Calu3 (cell line): ENCODE data around the gene SPDEF. TPM values are rescaled to one million over a fixed set of nuclear protein-coding genes. Genes with fewer than 3 reads are reported as not detected.

Experiments used
- BruUV-seq: library from RNA; stranded (reverse); fragments of 400-500 nt; replicated peaks from 2 replicates; lab custom pipeline; 2021; lab: Mats Ljungman, UMichigan
- CTCF ChIA-PET: fragments of 300-600 bp; sonication (Branson Sonifier 250); formaldehyde crosslinking; loops from one replicate; lab custom pipeline; 2022; ENCODE audit warnings: antibody characterized with exemption; lab: Charles Lee
- DNase-seq: peaks from one replicate; pipeline ENCODE4 v3.0.0; 2022
- H3K27ac Mint-ChIP-seq: one replicate; pipeline ENCODE4 v1.8.0; 2022; ENCODE audit warnings: mixed read lengths; ENCODE audit not compliant: unreplicated experiment
- H3K27me3 Mint-ChIP-seq: one replicate; pipeline ENCODE4 v1.8.0; 2022; ENCODE audit warnings: mixed read lengths; ENCODE audit not compliant: unreplicated experiment
- H3K36me3 Mint-ChIP-seq: one replicate; pipeline ENCODE4 v1.8.0; 2022; ENCODE audit warnings: mild to moderate bottlenecking, moderate library complexity, mixed read lengths; ENCODE audit not compliant: insufficient read depth, unreplicated experiment
- H3K4me1 Mint-ChIP-seq: one replicate; pipeline ENCODE4 v1.8.0; 2022; ENCODE audit warnings: mild to moderate bottlenecking, low read depth, mixed read lengths; ENCODE audit not compliant: unreplicated experiment
- H3K4me3 Mint-ChIP-seq: one replicate; pipeline ENCODE4 v1.8.0; 2022; ENCODE audit warnings: mild to moderate bottlenecking, low read depth, moderate library complexity, mixed read lengths; ENCODE audit not compliant: unreplicated experiment
- H3K9me3 Mint-ChIP-seq: one replicate; pipeline ENCODE4 v1.8.0; 2022; ENCODE audit warnings: low read depth, mixed read lengths; ENCODE audit not compliant: unreplicated experiment
- CTCF ChIP-seq: fragments of 200-600 bp; IDR thresholded peaks from one replicate; pipeline ENCODE4 v1.8.0; 2022; ENCODE audit warnings: antibody characterized with exemption; ENCODE audit not compliant: unreplicated experiment
- intact Hi-C: fragments of 100-400 bp; cut with micrococcal nuclease; formaldehyde crosslinking; loops from one replicate; pipeline ENCODE4 v1.10.0; 2022; ENCODE audit not compliant: unreplicated experiment
- total RNA-seq: library from RNA; stranded (reverse); gene quantifications from 2 replicates; pipeline ENCODE4 v1.2.3, GENCODE V29; 2022

Gene SPDEF
- total RNA-seq, 1 experiment from 2014 or later: 7.9 TPM

DNA sequence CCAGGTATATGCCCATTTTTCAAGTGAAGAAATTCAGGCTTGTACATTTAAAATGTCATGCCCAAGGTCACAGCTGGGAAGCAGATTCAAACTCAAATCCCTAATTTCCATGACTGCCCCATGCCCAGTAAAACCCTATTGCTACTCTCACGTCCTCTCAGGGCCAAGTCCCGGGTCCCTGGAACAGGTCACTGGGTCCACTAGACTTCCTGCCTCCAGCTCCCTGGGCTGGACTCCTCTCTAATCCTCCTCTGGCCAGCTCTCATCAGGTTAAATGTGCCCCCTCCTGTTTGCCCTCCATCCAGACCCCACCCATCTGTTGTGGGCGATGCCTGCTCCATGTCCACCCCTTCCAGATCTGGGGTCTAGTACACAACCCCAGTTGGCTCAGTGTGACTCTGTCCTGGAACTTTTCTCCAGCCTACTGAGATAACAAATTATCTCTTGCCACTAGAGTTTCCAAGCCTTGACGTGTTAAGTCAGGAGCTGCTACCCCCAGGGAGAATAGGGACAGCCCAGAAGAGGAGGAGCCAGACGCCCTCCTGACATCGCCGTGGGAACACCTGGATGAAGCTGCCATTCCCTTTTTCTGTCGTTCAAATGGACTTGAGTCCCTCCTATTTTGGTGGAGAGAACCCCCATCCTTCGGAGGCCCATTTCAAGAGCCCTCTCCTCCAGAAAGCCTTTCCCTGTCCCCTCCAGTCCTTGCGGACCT, 3.7 kb upstream of the SPDEF start:
- peaks cover 6% of the 10 kb centered on the region for H3K36me3 Mint-ChIP-seq
- H3K4me3 Mint-ChIP-seq: no peak overlapping the region
- BruUV-seq: no TSS peak
- intact Hi-C loops: no loop called here
- H3K27ac Mint-ChIP-seq: no peak overlapping the region
- TF ChIP-seq CTCF: no peak
- H3K27me3 Mint-ChIP-seq: no peaks in the 10 kb centered on the region
- no peaks in the 10 kb centered on the region for H3K9me3 Mint-ChIP-seq
- CTCF ChIA-PET: interaction anchor here (0.8 to 2.3 kb wide), 6 partner anchors 11 to 100 kb away, joined by 3 to 8 read pairs (median 4); no protein-coding TSS in a partner anchor
- H3K4me1 Mint-ChIP-seq: peaks cover 41% of the 10 kb centered on the region
- no peak for DNase-seq

DNA sequence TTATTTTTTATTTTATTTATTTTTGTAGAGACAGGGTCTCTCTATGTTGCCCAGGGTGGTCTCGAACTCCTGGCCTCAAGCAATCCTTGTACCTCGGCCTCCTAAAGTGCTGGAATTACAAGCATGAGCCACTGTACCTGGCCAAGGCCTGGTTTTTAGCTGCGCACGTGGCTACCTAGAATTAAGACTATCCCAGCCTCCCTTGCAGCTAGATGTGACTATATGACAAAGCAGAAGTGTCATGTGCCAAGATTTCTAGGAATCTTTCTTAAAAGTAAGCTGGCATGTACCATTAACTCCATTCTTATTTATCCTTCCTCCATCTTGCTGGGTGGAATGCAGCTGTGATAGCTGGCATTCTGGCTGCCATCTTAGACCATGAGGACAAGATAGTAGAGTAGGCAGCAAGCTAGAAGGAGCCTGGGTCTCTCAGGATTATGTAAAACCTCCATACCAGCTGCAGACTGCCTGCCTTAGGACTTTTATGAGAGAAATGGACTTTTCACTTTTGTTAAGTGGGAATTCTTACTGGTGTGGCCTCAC, 2.1 kb upstream of the SPDEF start:
- CTCF ChIA-PET: interaction anchor here (0.6 to 2.3 kb wide), 3 partner anchors 11 to 188 kb away, joined by 3 to 8 read pairs (median 4); no protein-coding TSS in a partner anchor
- H3K4me1 Mint-ChIP-seq: peaks cover 56% of the 10 kb centered on the region
- TF ChIP-seq CTCF: no peak
- H3K27me3 Mint-ChIP-seq: no peaks in the 10 kb centered on the region
- no peak overlapping the region for H3K4me3 Mint-ChIP-seq
- no peak overlapping the region for H3K27ac Mint-ChIP-seq
- BruUV-seq: no TSS peak
- intact Hi-C loops: no loop called here
- peaks cover 1% of the 10 kb centered on the region for H3K36me3 Mint-ChIP-seq
- H3K9me3 Mint-ChIP-seq: no peaks in the 10 kb centered on the region
- no peak for DNase-seq

DNA sequence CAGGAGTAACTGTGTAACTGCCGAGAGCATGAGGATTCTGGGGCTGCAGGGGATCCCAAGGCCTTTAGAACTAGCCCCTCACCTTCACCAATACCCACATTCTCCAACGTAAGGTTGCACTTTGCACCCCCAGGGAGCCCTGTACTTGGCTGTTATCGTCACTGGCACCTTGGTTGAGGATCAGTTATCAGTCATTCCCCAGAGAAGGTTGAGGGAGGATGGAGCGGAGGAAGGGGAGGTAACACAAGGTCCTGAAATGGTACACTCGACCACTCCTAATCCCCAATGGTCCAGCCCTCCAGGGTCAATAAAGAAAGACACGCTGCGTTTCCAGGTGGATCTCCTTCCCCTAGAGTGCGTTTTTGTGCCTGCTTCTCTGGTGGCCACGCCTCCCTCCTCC, 1.1 kb upstream of the SPDEF start:
- H3K36me3 Mint-ChIP-seq: no peaks in the 10 kb centered on the region
- H3K27ac Mint-ChIP-seq: no peak overlapping the region
- intact Hi-C loops: no loop called here
- TF ChIP-seq CTCF: no peak
- H3K9me3 Mint-ChIP-seq: no peaks in the 10 kb centered on the region
- BruUV-seq: no TSS peak
- CTCF ChIA-PET: interaction anchor here (1.6 to 2.9 kb wide), 2 partner anchors 11 to 36 kb away, joined by 4 to 27 read pairs; no protein-coding TSS in a partner anchor
- H3K27me3 Mint-ChIP-seq: no peaks in the 10 kb centered on the region
- H3K4me1 Mint-ChIP-seq: peaks cover 59% of the 10 kb centered on the region
- no peak for DNase-seq
- no peak overlapping the region for H3K4me3 Mint-ChIP-seq

- Mint-ChIP-seq H3K4me3 (peak overlapping the region; percentile 64), H3K36me3 (no peaks in the 10 kb centered on the region), H3K27ac (peak overlapping the region; percentile 8), H3K4me1 (peaks cover 59% of the 10 kb centered on the region), H3K27me3 (no peaks in the 10 kb centered on the region), H3K9me3 (no peaks in the 10 kb centered on the region)
- no peak for DNase-seq
- no peak for TF ChIP-seq CTCF
- CTCF ChIA-PET: interaction anchor here (0.6 to 2.9 kb wide), 6 partner anchors 10 to 52 kb away, joined by 3 to 27 read pairs (median 4); no protein-coding TSS in a partner anchor
- intact Hi-C loops: no loop called here
- no TSS peak for BruUV-seq
Measured at GRCh38 chr6:34556493-34556892, 364 bp upstream of the SPDEF start.
